CD14-positive monocyte (primary cell): Measurements from ENCODE around the gene DENND5B. TPM values are rescaled to one million over a fixed set of nuclear protein-coding genes. Genes with fewer than 3 reads are reported as not detected.

Experiments
- DNase-seq, 3 donors: peaks; one replicate each; pipeline ENCODE4 v3.0.0-alpha.2; 2011 to 2022
- H2AFZ ChIP-seq: 2 replicates; pipeline ENCODE4 v1.6.0; 2012; ENCODE audit warnings: mild to moderate bottlenecking, low read depth, low read length, inconsistent platforms; ENCODE audit not compliant: insufficient read depth, poor library complexity, severe bottlenecking
- H3K27ac ChIP-seq, 2 donors: 1 replicate in 1 of 2; 2 replicates in 1 of 2; pipeline ENCODE4 v1.5.1; 2012 to 2013; ENCODE audit warnings: low read length in 2 of 2, control low read depth in 1 of 2, inconsistent platforms in 1 of 2, low read depth in 1 of 2, mild to moderate bottlenecking in 1 of 2
- H3K27me3 ChIP-seq, 2 donors: one replicate each; pipeline versions ENCODE4 v1.6.0 to v1.6.1; 2011 to 2013; ENCODE audit warnings: low read length in 2 of 2; ENCODE audit not compliant: control insufficient read depth in 2 of 2, insufficient read depth in 2 of 2
- H3K36me3 ChIP-seq, 2 donors: replicated peaks in 1 of 2; 1 replicate in 1 of 2; 2 replicates in 1 of 2; pipeline versions ENCODE4 v1.5.1 to v1.6.1; 2012 to 2013; ENCODE audit warnings: low read length in 2 of 2, control low read depth in 1 of 2, inconsistent platforms in 1 of 2, mild to moderate bottlenecking in 1 of 2; ENCODE audit not compliant: insufficient read depth in 2 of 2, control insufficient read depth in 1 of 2
- H3K4me1 ChIP-seq, 2 donors: 1 replicate in 1 of 2; 2 replicates in 1 of 2; pipeline versions ENCODE4 v1.5.1 to v1.6.1; 2012 to 2013; ENCODE audit warnings: low read length in 2 of 2, control low read depth in 1 of 2, inconsistent platforms in 1 of 2, mild to moderate bottlenecking in 1 of 2, moderate library complexity in 1 of 2; ENCODE audit not compliant: insufficient read depth in 2 of 2, control insufficient read depth in 1 of 2
- H3K4me2 ChIP-seq: replicated peaks from 2 replicates; pipeline ENCODE3; 2012; ENCODE audit warnings: low read length, moderate library complexity, mild to moderate bottlenecking; ENCODE audit not compliant: poor library complexity, severe bottlenecking; ENCODE audit errors: extremely low read depth
- H3K4me3 ChIP-seq, 3 experiments: fragments of 200-600 bp in 1 of 3; sonication (generic) in 1 of 3; replicated peaks in 1 of 3; 1 replicate in 2 of 3; 2 replicates in 1 of 3; pipeline ENCODE4 v1.5.1; 2011 to 2013; ENCODE audit warnings: low read length in 3 of 3, mild to moderate bottlenecking in 3 of 3, control low read depth in 2 of 3, low read depth in 2 of 3, inconsistent platforms in 1 of 3, moderate library complexity in 1 of 3
- H3K79me2 ChIP-seq: 2 replicates; pipeline ENCODE4 v1.6.0; 2012; ENCODE audit warnings: mild to moderate bottlenecking, control low read depth, inconsistent platforms, low read length, moderate library complexity; ENCODE audit not compliant: insufficient read depth
- H3K9ac ChIP-seq: 2 replicates; pipeline ENCODE4 v1.6.0; 2017; ENCODE audit warnings: low read length, mild to moderate bottlenecking; ENCODE audit not compliant: insufficient read depth, poor library complexity, severe bottlenecking
- H3K9me3 ChIP-seq, 2 donors: replicated peaks in 1 of 2; 1 replicate in 1 of 2; 2 replicates in 1 of 2; pipeline versions ENCODE4 v1.5.1 to v1.6.1; 2012 to 2013; ENCODE audit warnings: low read length in 2 of 2, control low read depth in 1 of 2; ENCODE audit not compliant: control insufficient read depth in 1 of 2, insufficient read depth in 1 of 2
- H4K20me1 ChIP-seq: 2 replicates; pipeline ENCODE4 v1.6.0; 2012; ENCODE audit warnings: mild to moderate bottlenecking, low read length, control low read depth, moderate library complexity; ENCODE audit not compliant: insufficient read depth
- H3K27ac Mint-ChIP-seq, 7 donors: one replicate each; pipeline ENCODE4 v1.8.0; 2020; ENCODE audit warnings: mild to moderate bottlenecking in 7 of 7, mixed read lengths in 7 of 7, moderate library complexity in 6 of 7, inconsistent platforms in 2 of 7
- H3K27me3 Mint-ChIP-seq, 3 donors: one replicate each; pipeline ENCODE4 v1.8.0; 2021 to 2022; ENCODE audit warnings: low read depth in 3 of 3, mild to moderate bottlenecking in 3 of 3, mixed read lengths in 3 of 3, moderate library complexity in 3 of 3, inconsistent platforms in 1 of 3
- H3K36me3 Mint-ChIP-seq, 2 donors: one replicate each; pipeline ENCODE4 v1.8.0; 2020; ENCODE audit warnings: mixed read lengths in 2 of 2, inconsistent platforms in 1 of 2, mild to moderate bottlenecking in 1 of 2
- H3K4me1 Mint-ChIP-seq: one replicate; pipeline ENCODE4 v1.8.0; 2020; ENCODE audit warnings: mild to moderate bottlenecking, mixed read lengths
- H3K4me3 Mint-ChIP-seq, 2 donors: one replicate each; pipeline ENCODE4 v1.8.0; 2020; ENCODE audit warnings: mild to moderate bottlenecking in 2 of 2, mixed read lengths in 2 of 2, moderate library complexity in 1 of 2
- H3K9me3 Mint-ChIP-seq, 7 donors: one replicate each; pipeline ENCODE4 v1.8.0; 2020 to 2022; ENCODE audit warnings: mixed read lengths in 7 of 7, mild to moderate bottlenecking in 6 of 7, moderate library complexity in 6 of 7, inconsistent platforms in 2 of 7
- WGBS: methylation state at CpG from one replicate; pipeline ENCODE4 v1.1.5; 2013; ENCODE audit warnings: missing lambda C conversion rate; ENCODE audit not compliant: insufficient coverage; 5-methylcytosine and 5-hydroxymethylcytosine counted together
- intact Hi-C, 2 donors: fragments of 100-400 bp; cut with micrococcal nuclease; formaldehyde crosslinking; loops; one replicate each; pipeline versions ENCODE4 v1.15.0 to v1.15.1; 2023
- polyA plus RNA-seq, 3 donors: library from polyadenylated mRNA; depleted of rRNA in 1 of 3; unstranded in 2 of 3; stranded (reverse) in 1 of 3; fragments of 300-500 nt in 2 of 3; fragments of >200 nt in 1 of 3; fragmentation: Illumina TruSeq in 2 of 3; gene quantifications; 1 replicate in 2 of 3; 2 replicates in 1 of 3; pipeline ENCODE4 v1.2.3, GENCODE V29; 2012 to 2021
- TF ChIP-seq, protein P1 (sequence below): fragments of 200-600 bp; IDR thresholded peaks from one replicate; pipeline ENCODE4 v1.8.0; 2022; ENCODE audit warnings: antibody characterized with exemption, mild to moderate bottlenecking

DENND5B gene
- polyA plus RNA-seq, 3 donors: 0.23 to 0.36 (median 0.36) TPM

DNA sequence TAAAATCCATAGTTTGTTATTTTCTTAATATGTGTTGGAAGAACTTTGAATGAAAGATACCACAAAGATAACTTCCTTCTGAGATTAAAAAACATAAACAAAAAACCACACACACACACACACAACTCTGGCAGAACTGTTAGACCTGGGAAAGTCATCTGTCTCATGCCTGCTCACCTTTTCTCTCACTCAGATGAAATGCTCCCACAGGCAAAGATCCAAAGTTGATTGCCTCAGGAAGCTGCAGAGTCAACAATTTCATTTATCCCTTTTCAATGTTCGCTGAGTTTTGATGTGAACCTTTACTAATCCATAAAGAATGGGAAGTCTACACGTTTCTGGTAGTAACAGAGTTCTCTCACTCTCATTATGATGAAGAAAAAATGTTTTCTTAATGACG lies 112.0 kb downstream of the DENND5B start:
- peaks cover 0 to 10% (median 0%) of the 10 kb centered on the region in 7 donors for H3K9me3 Mint-ChIP-seq
- peaks cover 0 to 2% (median 0%) of the 10 kb centered on the region in 3 donors for H3K27me3 Mint-ChIP-seq
- H3K27ac ChIP-seq: no peak overlapping the region
- H3K36me3 ChIP-seq: no peaks in the 10 kb centered on the region
- H3K27ac Mint-ChIP-seq: no peak overlapping the region
- H3K4me2 ChIP-seq: no peak overlapping the region
- H3K9ac ChIP-seq: no peak overlapping the region
- H3K79me2 ChIP-seq: no peaks in the 10 kb centered on the region
- no peaks in the 10 kb centered on the region for H3K4me1 ChIP-seq
- no peaks in the 10 kb centered on the region for H3K9me3 ChIP-seq
- no peaks in the 10 kb centered on the region for H4K20me1 ChIP-seq
- H3K27me3 ChIP-seq: no peaks in the 10 kb centered on the region
- no peak overlapping the region for H3K4me3 ChIP-seq
- no CpG with 5 or more reads among the region's 3 CpGs for WGBS
- no peak overlapping the region for H3K4me3 Mint-ChIP-seq
- no peak overlapping the region for H2AFZ ChIP-seq
- intact Hi-C loops: no loop called here
- no peaks in the 10 kb centered on the region for H3K36me3 Mint-ChIP-seq
- H3K4me1 Mint-ChIP-seq: peaks cover 20% of the 10 kb centered on the region
- TF ChIP-seq, protein P1, sequence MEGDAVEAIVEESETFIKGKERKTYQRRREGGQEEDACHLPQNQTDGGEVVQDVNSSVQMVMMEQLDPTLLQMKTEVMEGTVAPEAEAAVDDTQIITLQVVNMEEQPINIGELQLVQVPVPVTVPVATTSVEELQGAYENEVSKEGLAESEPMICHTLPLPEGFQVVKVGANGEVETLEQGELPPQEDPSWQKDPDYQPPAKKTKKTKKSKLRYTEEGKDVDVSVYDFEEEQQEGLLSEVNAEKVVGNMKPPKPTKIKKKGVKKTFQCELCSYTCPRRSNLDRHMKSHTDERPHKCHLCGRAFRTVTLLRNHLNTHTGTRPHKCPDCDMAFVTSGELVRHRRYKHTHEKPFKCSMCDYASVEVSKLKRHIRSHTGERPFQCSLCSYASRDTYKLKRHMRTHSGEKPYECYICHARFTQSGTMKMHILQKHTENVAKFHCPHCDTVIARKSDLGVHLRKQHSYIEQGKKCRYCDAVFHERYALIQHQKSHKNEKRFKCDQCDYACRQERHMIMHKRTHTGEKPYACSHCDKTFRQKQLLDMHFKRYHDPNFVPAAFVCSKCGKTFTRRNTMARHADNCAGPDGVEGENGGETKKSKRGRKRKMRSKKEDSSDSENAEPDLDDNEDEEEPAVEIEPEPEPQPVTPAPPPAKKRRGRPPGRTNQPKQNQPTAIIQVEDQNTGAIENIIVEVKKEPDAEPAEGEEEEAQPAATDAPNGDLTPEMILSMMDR: no peak
- DNase-seq: no peak

DNA sequence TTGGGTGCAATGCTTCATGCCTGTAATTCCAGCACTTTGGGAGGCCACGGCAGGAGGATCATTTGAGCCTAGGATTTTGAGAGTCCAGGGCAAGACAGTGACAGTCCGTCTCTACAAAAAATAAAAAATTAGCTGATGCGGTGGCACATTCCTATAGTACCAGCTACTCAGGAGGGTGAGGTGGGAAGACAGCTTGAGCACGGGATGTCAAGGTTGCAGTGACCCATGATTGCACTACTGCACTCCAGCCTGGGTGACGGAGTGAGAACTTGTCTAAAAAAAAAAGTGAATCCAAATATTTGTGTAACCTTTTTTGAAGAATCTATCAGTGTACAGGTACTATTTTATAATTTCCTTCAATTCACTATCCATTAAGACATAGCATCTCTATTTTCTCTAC lies 112.5 kb downstream of the DENND5B start:
- Mint-ChIP-seq H3K36me3 (no peaks in the 10 kb centered on the region), H3K9me3 (peaks cover 0 to 5% (median 0%) of the 10 kb centered on the region in 7 donors), H3K4me1 (peaks cover 20% of the 10 kb centered on the region), H3K27ac (no peak overlapping the region), H3K4me3 (no peak overlapping the region), H3K27me3 (peaks cover 0 to 2% (median 0%) of the 10 kb centered on the region in 3 donors)
- Histone ChIP-seq H3K9ac (no peak overlapping the region), H3K79me2 (no peaks in the 10 kb centered on the region), H3K4me3 (no peak overlapping the region), H4K20me1 (no peaks in the 10 kb centered on the region), H3K36me3 (no peaks in the 10 kb centered on the region), H2AFZ (no peak overlapping the region), H3K9me3 (no peaks in the 10 kb centered on the region), H3K4me2 (no peak overlapping the region), H3K27me3 (no peaks in the 10 kb centered on the region), H3K4me1 (no peaks in the 10 kb centered on the region), H3K27ac (no peak overlapping the region)
- 100% methylated on average over 3 of the region's 5 CpGs for WGBS
- TF ChIP-seq, protein P1: no peak
- DNase-seq: no peak
- intact Hi-C loops: no loop called here
